Stimulated activated effector memory CD8-positive, alpha-beta T cell treated with anti-CD3 and anti-CD28 coated beads, Interleukin-12 subunit alpha, Interleukin-12 subunit beta, amount 100 ng/mL, for 72 hours (primary cell): ENCODE data around the gene BHMT.
A peak's percentile ranks its signal among the peaks of the same experiment; 100 is the strongest.

ENCODE experiments used
- ATAC-seq: fragments of 150-1000 bp; cut with Tn5 transposase; 2 replicates; pipeline ENCODE4 v1.10.0; 2021
- DNase-seq, 2 donors: peaks; one replicate each; pipeline ENCODE4 v3.0.0; 2021 to 2022; ENCODE audit warnings: low spot score in 2 of 2
- H3K27ac Mint-ChIP-seq: one replicate; pipeline ENCODE4 v1.8.0; 2022; ENCODE audit warnings: mild to moderate bottlenecking, mixed read lengths
- H3K36me3 Mint-ChIP-seq: one replicate; pipeline ENCODE4 v1.8.0; 2022; ENCODE audit warnings: mild to moderate bottlenecking, mixed read lengths
- H3K4me1 Mint-ChIP-seq: one replicate; pipeline ENCODE4 v1.8.0; 2022; ENCODE audit warnings: mixed read lengths
- H3K4me3 Mint-ChIP-seq: one replicate; pipeline ENCODE4 v1.8.0; 2022; ENCODE audit warnings: mild to moderate bottlenecking, mixed read lengths
- H3K9me3 Mint-ChIP-seq: one replicate; pipeline ENCODE4 v1.8.0; 2022; ENCODE audit warnings: mixed read lengths

Gene BHMT, protein sequence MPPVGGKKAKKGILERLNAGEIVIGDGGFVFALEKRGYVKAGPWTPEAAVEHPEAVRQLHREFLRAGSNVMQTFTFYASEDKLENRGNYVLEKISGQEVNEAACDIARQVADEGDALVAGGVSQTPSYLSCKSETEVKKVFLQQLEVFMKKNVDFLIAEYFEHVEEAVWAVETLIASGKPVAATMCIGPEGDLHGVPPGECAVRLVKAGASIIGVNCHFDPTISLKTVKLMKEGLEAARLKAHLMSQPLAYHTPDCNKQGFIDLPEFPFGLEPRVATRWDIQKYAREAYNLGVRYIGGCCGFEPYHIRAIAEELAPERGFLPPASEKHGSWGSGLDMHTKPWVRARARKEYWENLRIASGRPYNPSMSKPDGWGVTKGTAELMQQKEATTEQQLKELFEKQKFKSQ

DNA sequence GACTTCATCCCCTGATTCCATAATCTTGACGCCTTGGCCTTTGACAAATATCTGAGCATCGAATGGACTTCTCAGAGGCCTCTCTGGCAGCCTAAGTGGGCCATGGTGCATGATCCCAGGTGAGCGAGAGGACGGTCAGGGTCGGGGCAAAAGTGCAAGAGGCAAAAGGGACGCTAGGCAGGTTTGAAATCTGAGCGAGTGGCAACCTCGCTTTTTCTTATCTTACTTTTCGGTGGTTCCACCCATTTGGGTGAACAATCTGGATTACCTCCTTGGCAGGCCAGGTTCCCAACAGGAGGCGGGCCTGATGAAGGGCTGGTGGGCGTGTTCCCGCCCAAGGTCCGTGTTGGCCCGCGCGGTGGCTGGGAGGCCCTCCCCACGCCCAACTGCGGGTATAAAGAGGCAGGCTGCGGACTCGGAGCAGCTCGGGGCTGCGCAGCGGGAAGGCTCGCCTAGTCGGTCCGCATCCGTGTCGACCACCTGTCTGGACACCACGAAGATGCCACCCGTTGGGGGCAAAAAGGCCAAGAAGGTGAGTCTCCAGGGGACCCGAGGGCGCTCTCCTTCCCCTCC is at the start of gene BHMT:
Gene BHMT, plus strand, starts transcription at position 423 of the 573 bp plus-strand sequence. Its CDS starts 77 bp downstream, at position 500.
- Mint-ChIP-seq H3K27ac (no peak within 1 kb of the TSS), H3K36me3 (no peaks in the 10 kb centered on the region), H3K4me1 (no peaks in the 10 kb centered on the region), H3K4me3 (no peak within 1 kb of the TSS), H3K9me3 (no peaks in the 10 kb centered on the region)
- DNase-seq (no peak), ATAC-seq (no peak)

DNA sequence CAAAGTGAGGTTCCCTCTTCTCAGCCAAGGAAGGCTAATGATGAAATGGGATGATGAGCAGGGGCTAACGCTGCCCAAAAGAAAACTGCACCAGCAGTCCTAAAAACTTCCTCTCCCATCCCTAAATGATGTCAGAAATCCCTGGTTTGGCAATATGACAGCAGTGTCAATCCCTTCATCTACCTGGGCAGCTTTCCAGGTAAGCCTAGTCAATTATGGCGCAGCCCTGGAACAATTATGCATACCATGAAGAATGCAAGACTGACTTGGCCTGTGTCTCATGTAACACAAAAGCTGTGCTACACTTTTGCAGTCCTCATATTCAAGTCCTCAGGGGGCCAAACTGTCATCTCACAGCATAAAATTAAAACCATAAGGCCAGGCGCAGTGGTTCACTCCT is 49.2 kb upstream of the BHMT start:
- ATAC-seq, result no peak
- Mint-ChIP-seq H3K36me3 (no peaks in the 10 kb centered on the region), H3K4me1 (no peaks in the 10 kb centered on the region), H3K4me3 (no peak overlapping the region), H3K9me3 (no peaks in the 10 kb centered on the region), H3K27ac (no peak overlapping the region)
- DNase-seq, result no peak

DNA sequence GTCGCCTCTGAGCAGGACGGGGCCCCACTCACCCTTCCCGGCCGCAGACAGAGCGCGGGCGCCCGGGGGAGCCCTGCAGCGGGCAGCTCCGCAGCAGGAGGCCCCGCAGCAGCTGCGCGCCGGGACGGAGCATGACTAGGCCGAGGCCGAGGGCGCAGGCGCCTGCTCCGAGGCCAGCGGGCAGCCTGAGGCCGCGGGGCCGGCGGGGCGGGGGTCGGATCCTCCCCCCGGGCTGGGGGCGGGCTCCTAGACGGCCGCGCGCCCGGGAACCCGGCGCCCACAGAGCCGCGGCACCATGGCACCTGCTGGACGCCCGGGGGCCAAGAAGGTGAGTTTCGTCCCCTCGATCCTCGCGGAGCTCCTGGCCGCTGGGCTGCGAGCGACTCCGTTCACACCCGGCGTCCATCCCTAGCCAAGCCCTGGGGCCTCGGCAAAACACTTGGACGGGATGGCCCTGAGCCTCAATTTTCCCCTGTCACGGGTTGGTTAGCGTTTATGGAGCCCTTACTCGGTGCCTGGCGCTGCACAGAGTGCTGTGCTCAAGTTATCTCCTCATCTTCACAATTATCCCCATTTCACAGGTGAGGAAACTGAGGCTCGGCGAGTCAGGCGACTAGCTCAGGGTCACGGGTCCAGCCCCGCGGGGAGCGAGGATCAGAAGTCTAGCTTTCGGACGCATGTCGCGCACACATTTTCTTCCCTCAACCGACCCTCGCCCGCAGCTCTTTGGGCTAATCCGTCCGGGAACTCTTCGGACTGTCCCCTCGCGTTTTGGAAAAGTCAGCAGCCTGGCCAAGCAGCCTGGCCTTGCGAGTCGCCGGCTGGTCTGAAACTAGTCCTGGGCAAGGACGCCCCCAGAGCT is 41.9 kb upstream of the BHMT start, which contains the start of the genes BHMT2 and DMGDH:
Gene BHMT2, plus strand, starts transcription at position 280 of the 862 bp plus-strand sequence. Its CDS starts 16 bp downstream, at position 296.
Gene DMGDH, minus strand, starts transcription at position 187 of the 862 bp plus-strand sequence. Its CDS starts 54 bp downstream, at position 133.
- Mint-ChIP-seq H3K27ac (no peak within 1 kb of the TSS), H3K4me3 (no peak within 1 kb of the TSS), H3K36me3 (no peaks in the 10 kb centered on the region), H3K9me3 (no peaks in the 10 kb centered on the region), H3K4me1 (no peaks in the 10 kb centered on the region)
- DNase-seq (no peak), ATAC-seq (peak; percentile 37)

DNA sequence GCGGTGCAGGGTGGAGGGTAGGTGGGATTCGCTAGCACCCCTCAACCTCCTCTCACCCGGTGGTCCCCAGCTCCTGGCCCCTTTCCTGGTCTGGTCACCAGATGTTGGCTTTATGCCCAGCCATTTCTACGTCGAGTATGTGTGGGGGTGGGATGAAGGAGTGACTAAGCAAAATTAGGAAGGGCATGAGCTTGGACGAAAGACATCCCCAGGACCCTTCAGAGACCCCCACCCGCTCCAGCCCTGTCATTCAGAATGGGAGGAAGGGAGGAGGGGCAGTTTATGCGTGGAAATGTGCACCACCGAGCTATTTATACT is 41.3 kb upstream of the BHMT start:
- H3K36me3 Mint-ChIP-seq, result no peaks in the 10 kb centered on the region
- H3K4me1 Mint-ChIP-seq, result no peaks in the 10 kb centered on the region
- no peak overlapping the region for H3K27ac Mint-ChIP-seq
- ATAC-seq (no peak), DNase-seq (no peak)
- no peaks in the 10 kb centered on the region for H3K9me3 Mint-ChIP-seq
- H3K4me3 Mint-ChIP-seq, result no peak overlapping the region

DNA sequence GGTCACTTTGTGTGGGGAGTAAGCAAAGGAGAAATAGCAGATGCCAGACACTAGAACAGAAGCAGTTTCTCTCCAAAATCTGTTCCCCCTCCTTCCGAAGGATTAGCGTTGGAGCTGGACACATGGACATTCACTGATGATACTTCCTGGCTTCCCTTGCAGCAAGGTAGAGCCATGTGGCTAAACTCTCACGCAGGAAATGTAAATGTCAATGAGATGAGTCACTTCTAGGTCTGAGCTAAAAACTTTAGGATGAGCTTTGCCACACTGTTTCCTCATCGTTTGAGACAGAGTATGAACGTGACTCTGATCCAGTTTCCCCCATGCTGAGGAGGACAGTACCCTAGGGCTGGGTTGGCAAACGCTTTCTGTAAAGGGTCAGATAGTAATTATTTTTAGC is 37.0 kb upstream of the BHMT start:
- no peak overlapping the region for H3K4me3 Mint-ChIP-seq
- H3K4me1 Mint-ChIP-seq, result peaks cover 7% of the 10 kb centered on the region
- ATAC-seq (peak; percentile 51), DNase-seq (no peak)
- H3K27ac Mint-ChIP-seq, result no peak overlapping the region
- H3K9me3 Mint-ChIP-seq, result no peaks in the 10 kb centered on the region
- H3K36me3 Mint-ChIP-seq, result no peaks in the 10 kb centered on the region

DNA sequence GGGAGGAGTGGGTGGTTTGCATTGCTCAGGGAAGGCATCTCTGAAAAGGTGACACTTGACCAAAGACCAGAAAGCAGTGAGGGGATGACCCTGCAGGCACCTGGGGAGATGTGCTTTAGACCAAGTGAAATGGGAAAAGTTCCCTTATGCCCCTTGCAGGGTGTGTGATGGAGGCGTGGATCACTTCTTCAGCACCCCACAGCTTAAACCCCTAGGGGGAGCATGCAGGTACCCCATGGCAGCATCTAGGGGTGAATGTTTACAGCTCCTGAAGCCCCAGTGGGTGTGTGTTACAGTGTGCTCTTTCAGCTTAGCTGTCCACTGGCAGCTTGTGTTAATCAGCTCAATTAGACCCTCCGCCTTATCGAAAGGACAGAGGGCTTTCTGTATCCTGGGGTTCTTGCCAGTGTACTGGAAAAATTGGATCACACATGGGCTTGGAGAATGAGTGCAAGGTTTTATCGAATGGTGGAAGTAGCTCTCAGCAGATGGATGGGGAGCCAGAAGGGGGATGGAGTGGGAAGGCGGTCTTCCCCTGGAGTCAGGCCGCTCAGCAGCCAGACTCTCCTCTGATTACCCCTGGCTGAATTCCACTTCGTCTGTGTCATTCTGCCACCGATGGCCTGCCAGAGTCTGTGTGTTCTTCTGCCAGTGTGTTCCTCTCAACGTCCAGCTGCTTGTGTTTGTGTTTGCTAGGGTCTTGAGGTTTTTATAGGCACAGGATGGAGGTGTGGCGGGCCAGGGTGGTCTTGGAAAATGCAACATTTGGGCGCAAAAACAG is 35.8 kb upstream of the BHMT start:
- no peak overlapping the region for H3K27ac Mint-ChIP-seq
- peaks cover 7% of the 10 kb centered on the region for H3K4me1 Mint-ChIP-seq
- ATAC-seq (no peak), DNase-seq (no peak)
- H3K36me3 Mint-ChIP-seq, result no peaks in the 10 kb centered on the region
- no peaks in the 10 kb centered on the region for H3K9me3 Mint-ChIP-seq
- H3K4me3 Mint-ChIP-seq, result no peak overlapping the region

DNA sequence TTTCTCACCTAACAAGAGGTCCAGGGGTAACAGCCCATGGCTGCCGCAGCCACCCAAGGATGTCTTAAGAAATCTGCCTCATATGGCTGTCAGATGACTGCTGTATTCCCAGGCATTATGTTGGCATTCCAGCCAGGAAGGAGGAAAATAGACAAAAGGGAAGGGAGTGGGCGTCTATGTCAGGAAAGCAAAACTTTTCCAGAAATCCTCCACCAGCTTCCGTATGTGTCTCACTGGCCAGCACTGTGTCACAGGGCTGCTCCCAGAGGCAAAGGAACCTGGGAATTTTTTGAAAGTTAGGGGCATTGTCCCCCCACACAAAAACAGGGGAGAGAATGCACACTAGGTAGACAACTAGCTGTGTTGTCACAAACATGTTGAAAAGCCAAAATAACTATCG is 34.8 kb upstream of the BHMT start:
- ATAC-seq (no peak), DNase-seq (no peak)
- Mint-ChIP-seq H3K36me3 (no peaks in the 10 kb centered on the region), H3K9me3 (no peaks in the 10 kb centered on the region), H3K4me3 (no peak overlapping the region), H3K27ac (no peak overlapping the region), H3K4me1 (peaks cover 7% of the 10 kb centered on the region)

DNA sequence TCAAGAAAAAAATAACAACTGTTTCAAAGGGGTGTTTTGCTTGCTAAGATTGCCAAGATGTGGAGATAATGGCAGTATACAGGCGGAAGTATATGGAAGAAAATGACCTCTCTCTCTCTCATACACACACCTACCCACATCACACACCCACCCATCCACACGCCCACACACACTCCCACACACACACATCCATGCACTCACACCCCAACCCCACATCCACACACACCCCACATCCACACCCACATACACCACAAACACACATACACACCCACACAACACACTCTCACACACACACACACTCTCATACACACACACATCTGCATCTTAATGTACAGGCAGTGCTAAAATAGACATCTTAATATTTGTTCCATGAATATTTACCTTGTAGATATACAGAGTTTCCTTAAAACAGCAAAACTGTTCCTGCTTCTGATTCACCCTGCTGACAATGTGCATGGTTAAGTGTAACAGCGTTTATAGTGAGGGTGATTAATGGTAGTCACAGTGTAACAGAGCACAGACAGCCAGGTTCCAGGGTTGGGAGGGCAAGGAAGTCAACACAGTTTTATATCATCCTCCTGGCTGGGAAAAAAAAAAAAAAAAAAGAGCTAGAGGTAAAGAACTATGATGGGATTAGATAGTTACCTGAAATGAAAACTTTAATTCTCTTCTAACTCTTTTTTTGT is 33.8 kb upstream of the BHMT start:
- H3K9me3 Mint-ChIP-seq, result no peaks in the 10 kb centered on the region
- H3K4me3 Mint-ChIP-seq, result no peak overlapping the region
- no peaks in the 10 kb centered on the region for H3K36me3 Mint-ChIP-seq
- H3K4me1 Mint-ChIP-seq, result peaks cover 7% of the 10 kb centered on the region
- ATAC-seq, result peak; percentile 29
- no peak for DNase-seq
- H3K27ac Mint-ChIP-seq, result peak overlapping the region; percentile 8

DNA sequence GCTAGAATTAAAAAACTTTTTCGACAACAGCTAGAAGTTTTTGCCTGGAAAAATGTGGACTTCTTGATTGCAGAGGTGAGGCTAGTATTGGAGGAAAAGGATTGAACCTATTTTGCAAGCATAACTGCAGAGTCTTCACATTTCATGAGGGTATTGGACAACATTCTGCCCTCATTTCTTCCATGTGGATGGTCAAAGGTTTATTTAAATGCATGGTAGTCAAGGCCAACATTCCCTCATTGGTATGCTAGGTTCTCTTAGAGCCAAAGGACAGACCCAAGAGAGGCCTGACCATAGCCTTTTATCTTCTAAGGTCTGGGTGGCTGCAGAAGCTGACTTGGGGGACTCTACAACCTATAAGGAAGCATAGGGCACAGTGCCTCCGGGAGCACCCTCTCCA is 30.8 kb upstream of the BHMT start:
- Mint-ChIP-seq H3K9me3 (no peaks in the 10 kb centered on the region), H3K36me3 (no peaks in the 10 kb centered on the region), H3K27ac (no peak overlapping the region), H3K4me1 (peaks cover 7% of the 10 kb centered on the region), H3K4me3 (no peak overlapping the region)
- no peak for ATAC-seq
- no peak for DNase-seq

DNA sequence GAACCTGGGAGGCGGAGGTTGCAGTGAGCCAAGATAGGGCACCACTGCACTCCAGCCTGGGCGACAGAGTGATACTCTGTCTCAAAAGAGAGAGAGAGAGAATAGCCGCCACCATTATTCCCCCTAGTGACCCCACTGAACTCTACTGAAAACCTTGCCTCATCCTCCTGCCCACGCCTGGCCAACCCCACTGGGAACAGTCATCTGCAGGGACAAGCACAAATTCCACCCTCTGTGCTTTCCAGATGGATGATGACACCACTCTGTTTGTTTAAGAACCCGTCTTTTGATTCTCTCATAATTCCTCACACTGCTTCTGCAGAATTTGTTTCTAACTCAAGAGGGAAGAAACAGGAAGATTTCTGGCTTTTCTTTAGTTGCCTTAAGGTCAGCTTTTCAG is 29.8 kb upstream of the BHMT start:
- no peak for ATAC-seq
- peaks cover 7% of the 10 kb centered on the region for H3K4me1 Mint-ChIP-seq
- H3K4me3 Mint-ChIP-seq, result no peak overlapping the region
- no peaks in the 10 kb centered on the region for H3K36me3 Mint-ChIP-seq
- no peak overlapping the region for H3K27ac Mint-ChIP-seq
- H3K9me3 Mint-ChIP-seq, result no peaks in the 10 kb centered on the region
- no peak for DNase-seq

DNA sequence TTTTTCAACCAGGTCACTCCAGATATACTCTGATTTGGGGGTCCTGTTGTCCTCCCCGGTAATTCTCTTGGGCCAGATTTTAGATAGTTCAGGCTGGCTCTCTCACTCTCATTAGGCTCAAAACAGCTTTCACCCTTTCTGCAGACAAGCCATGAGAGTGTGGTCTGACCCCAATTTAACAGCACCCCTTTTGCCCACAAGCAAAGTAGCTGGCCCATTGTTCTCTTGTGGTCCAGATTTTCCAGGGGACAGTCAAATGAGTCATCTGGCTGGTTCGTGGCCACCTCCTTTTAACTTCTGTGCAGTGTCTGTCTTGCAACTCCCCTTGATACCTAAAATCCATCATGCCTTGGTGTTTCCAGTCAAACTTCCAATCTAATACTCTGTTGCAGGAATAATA is 25.5 kb upstream of the BHMT start:
- ATAC-seq, result no peak
- no peak for DNase-seq
- no peaks in the 10 kb centered on the region for H3K4me1 Mint-ChIP-seq

DNA sequence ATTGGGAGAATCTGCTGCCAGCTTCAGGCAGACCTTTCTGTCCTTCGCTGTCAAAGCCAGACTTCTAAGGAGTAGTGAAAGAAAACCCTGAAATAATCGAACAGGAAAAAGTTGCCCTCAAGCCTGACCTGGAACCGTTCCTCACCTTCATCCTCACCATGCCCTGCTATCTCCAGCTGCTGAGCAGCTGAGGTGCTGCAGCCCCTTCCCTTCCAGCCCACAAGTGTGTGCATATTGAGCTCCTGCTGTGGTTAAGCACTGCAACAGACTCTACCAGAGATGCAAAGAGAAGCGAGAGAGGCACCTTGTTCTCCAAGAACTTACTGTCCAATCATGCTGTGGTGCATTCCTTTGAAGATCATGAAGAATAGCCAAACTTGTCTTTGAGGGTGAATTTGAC is 23.1 kb upstream of the BHMT start:
- no peaks in the 10 kb centered on the region for H3K9me3 Mint-ChIP-seq
- ATAC-seq, result no peak
- no peak for DNase-seq
- no peak overlapping the region for H3K27ac Mint-ChIP-seq
- no peaks in the 10 kb centered on the region for H3K4me1 Mint-ChIP-seq
- no peaks in the 10 kb centered on the region for H3K36me3 Mint-ChIP-seq
- no peak overlapping the region for H3K4me3 Mint-ChIP-seq

More for the DNA sequence above, 25.5 kb upstream of the BHMT start:
- H3K9me3 Mint-ChIP-seq, result no peaks in the 10 kb centered on the region
- H3K36me3 Mint-ChIP-seq, result no peaks in the 10 kb centered on the region
- no peak overlapping the region for H3K4me3 Mint-ChIP-seq
- H3K27ac Mint-ChIP-seq, result no peak overlapping the region

DNA sequence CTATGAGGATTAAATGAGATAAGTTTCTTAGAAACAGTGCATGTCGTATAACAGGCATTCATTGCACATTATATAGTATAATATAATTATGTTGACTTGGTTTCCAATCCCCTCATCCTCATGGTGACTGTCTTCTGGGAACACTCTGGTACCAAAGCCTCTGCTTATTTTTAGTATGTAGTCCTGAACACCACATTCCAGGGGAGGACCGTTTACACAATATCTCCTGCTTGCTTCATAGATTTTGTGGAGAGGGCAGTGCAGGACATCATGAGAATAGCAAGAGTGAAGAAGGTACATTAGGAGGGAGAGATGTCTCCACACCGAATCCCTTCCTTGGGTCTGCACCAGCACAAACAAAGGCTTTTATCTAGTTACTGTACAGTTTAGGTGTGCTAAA is 20.5 kb upstream of the BHMT start:
- H3K27ac Mint-ChIP-seq, result no peak overlapping the region
- H3K4me1 Mint-ChIP-seq, result no peaks in the 10 kb centered on the region
- ATAC-seq, result no peak
- no peak overlapping the region for H3K4me3 Mint-ChIP-seq
- DNase-seq, result no peak
- H3K36me3 Mint-ChIP-seq, result no peaks in the 10 kb centered on the region
- H3K9me3 Mint-ChIP-seq, result no peaks in the 10 kb centered on the region

DNA sequence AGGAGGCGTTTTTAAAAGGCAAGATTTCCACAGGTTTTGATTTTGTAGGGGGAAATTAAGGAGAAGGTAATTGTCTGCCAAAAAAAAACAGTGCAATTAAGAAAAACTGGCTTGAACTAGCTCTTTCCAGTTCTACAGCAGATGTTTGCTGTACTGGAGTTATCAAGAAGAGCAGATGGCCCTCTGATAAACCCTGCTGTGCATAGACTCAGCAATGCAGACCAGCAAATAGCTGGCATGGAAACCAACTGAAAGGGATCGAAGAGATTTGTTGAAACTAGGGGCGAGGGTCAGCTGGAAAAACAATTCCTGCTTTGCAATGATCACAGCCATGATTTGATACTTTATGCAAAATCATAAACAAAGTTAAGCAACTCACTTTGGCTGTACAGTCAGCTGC is 17.8 kb upstream of the BHMT start:
- Mint-ChIP-seq H3K9me3 (no peaks in the 10 kb centered on the region), H3K36me3 (no peaks in the 10 kb centered on the region), H3K27ac (no peak overlapping the region), H3K4me1 (no peaks in the 10 kb centered on the region), H3K4me3 (no peak overlapping the region)
- DNase-seq (no peak), ATAC-seq (no peak)
